ENCODE measurements around the gene MAPT.
"Not testable (repeated sequence)": the region's sequence is repeated elsewhere in the genome, so short reads cannot be mapped to it uniquely, and the experiment has no call there.

The MAPT gene

DNA sequence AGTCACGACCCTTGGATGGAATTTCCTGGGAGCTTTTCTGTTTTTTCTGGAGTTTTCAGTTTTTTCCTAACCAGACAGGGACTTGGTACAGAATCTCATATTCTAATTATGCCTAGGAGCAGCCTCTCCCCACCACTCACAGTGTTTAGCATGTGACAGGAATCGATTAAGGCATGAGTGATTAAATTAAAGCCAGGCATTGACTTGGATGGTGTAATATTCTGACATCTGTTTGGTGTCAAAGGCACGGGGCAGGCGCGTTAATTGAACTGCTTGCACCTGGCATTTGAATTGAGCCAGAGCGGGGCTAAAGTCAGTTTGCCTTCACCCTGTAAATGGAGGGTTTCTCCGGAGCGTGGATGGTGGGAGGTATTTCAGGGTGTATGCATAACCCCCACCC, 11.9 kb downstream of the MAPT start:
- H3K4me3 ChIP-seq (replicated peaks; ENCODE audit: low read depth, low read length): no peak overlapping the region
- no peak for TF ChIP-seq CTCF (IDR thresholded peaks at IDR 0.05; ENCODE audit: low read length, missing control alignments)
- no peak for DNase-seq (ENCODE audit: low read depth)

DNA sequence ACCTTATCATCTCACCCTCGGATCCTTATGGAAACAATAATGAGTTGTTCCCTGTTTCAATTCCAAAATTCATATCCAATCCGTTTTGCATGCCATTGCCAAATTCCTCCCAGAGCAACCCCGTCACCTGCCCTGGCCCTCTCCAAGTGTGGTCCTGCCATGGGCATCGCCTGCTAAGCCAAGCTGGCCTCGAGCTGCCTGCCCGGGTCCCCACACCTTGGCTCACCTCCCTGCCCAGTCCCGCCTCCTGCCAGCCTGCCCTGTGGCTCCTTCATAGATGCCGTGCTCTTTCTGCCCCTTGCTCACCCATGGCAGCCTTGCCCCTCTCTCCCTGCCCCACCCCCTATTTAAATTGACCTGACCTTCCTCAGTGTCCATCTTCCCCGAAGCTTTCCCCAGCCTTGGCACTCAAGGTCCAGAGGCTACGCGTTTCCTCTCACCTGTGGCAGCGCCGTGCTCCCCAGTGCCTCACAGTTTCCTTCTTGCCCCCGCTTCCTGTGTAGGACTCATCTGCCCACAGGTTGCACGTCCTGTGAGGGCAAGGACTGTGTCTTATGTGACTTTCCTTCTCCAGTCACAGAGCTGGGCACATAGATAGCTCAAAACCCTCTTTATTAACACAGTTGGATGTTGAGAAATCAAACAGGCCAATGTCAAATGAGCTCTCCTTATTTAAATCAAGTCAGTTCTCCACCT, 12.7 kb downstream of the MAPT start:
- DNase-seq (ENCODE audit: low read depth): no peak

GRCh38 chr17:45907750-45908395, 13.5 kb downstream of the MAPT start:
- no peak for TF ChIP-seq CTCF (IDR thresholded peaks at IDR 0.05; ENCODE audit: low read length, missing control alignments)
- H3K4me3 ChIP-seq (replicated peaks; ENCODE audit: low read depth, low read length): no peak overlapping the region
- DNase-seq (ENCODE audit: low read depth): no peak

More for the DNA sequence above, 12.7 kb downstream of the MAPT start:
- TF ChIP-seq CTCF (IDR thresholded peaks at IDR 0.05; ENCODE audit: low read length, missing control alignments): no peak
- H3K4me3 ChIP-seq (replicated peaks; ENCODE audit: low read depth, low read length): no peak overlapping the region

GRCh38 chr17:45908460-45908859, 14.1 kb downstream of the MAPT start:
- no peak for TF ChIP-seq CTCF (IDR thresholded peaks at IDR 0.05; ENCODE audit: low read length, missing control alignments)
- DNase-seq (ENCODE audit: low read depth): no peak

DNA sequence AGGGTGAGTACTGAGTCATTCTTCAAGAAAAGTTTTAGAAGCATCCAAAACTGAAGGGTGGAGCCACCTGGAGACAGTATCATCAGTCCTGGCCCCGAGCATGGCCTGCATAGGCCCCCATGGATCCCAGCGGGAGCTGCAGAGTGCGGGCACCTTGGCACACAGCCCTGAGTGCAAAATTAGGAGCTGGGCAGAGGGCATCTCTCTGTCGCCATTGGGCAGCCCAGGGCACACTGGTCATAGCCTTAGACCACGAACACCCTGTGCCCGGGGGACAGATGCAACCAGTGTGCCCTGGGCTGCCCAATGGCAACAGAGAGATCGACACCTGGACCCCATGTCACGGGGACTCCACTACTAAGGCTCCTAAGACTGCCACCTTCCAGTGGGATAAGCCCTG, 14.6 kb downstream of the MAPT start:
- no peak for TF ChIP-seq CTCF (IDR thresholded peaks at IDR 0.05; ENCODE audit: low read length, missing control alignments)
- DNase-seq (ENCODE audit: low read depth): no peak
- no peak overlapping the region for H3K4me3 ChIP-seq (replicated peaks; ENCODE audit: low read depth, low read length)

More at GRCh38 chr17:45908460-45908859, 14.1 kb downstream of the MAPT start:
- no peak overlapping the region for H3K4me3 ChIP-seq (replicated peaks; ENCODE audit: low read depth, low read length)

GRCh38 chr17:45910667-45911066, 16.3 kb downstream of the MAPT start:
- no peak for DNase-seq (ENCODE audit: low read depth)
- TF ChIP-seq CTCF (IDR thresholded peaks at IDR 0.05; ENCODE audit: low read length, missing control alignments): no peak
- H3K4me3 ChIP-seq (replicated peaks; ENCODE audit: low read depth, low read length): no peak overlapping the region

GRCh38 chr17:45912319-45912718, 18.0 kb downstream of the MAPT start:
- no peak for TF ChIP-seq CTCF (IDR thresholded peaks at IDR 0.05; ENCODE audit: low read length, missing control alignments)
- DNase-seq (ENCODE audit: low read depth): no peak
- H3K4me3 ChIP-seq (replicated peaks; ENCODE audit: low read depth, low read length): no peak overlapping the region

GRCh38 chr17:45913030-45913429, 18.7 kb downstream of the MAPT start:
- not testable (repeated sequence) for H3K4me3 ChIP-seq (replicated peaks; ENCODE audit: low read depth, low read length); DNase-seq (ENCODE audit: low read depth)
